GM21723 (cell line): Measurements from ENCODE around the gene ZNF879.
A peak's percentile ranks its signal among the peaks of the same experiment; 100 is the strongest.

Experiments
- ATAC-seq: cut with Tn5 transposase; IDR thresholded peaks from one replicate; pipeline ENCODE4 v1.9.1; 2021; ENCODE audit warnings: mild to moderate bottlenecking, moderate library complexity; ENCODE audit not compliant: unreplicated experiment

Gene ZNF879

DNA sequence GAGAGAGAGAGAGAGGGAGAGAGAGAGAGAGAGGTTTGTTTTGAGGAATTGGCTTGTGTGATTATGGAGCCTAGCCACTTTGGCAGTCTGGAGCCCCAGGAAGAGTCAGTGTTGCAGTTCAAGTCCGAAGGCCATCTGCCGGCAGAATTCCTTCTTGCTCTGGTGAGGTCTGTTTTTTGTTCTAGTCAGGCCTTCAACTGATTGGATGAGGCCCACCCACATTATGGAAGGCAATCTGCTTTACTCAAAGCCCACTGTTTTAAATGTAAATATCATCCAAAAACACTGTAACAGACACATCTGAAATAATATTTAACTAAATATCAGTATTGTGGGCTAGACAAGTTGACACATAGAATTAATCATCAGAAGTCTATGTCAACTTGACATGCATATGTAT lies 17.0 kb upstream of the ZNF879 start:
- ATAC-seq = no peak

DNA sequence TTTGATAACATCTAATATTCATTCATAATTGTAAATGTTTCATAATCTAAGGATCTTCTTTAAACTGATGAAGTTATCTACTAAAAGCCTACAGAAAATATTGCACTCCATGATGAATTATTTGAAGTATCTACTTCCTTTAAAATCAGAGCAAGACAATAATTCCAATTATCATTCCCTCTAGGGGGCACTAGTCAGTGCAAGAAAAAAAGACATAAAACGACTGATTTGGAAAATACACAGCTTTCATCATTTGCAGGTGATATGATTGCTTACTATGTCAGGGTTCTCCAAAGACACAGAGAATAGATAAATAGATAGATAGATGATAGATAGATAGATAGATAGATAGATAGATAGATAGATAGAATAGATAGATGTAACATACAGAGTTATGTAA lies 14.9 kb upstream of the ZNF879 start:
- no peak for ATAC-seq

GRCh38 chr5:179033004-179033580 lies 9.5 kb downstream of the ZNF879 start:
- ATAC-seq = no peak

- ATAC-seq = no peak
Observed at GRCh38 chr5:179044765-179045164, 21.2 kb downstream of the ZNF879 start.

- ATAC-seq = no peak
Observed at GRCh38 chr5:179051784-179052183, 28.2 kb downstream of the ZNF879 start.

DNA sequence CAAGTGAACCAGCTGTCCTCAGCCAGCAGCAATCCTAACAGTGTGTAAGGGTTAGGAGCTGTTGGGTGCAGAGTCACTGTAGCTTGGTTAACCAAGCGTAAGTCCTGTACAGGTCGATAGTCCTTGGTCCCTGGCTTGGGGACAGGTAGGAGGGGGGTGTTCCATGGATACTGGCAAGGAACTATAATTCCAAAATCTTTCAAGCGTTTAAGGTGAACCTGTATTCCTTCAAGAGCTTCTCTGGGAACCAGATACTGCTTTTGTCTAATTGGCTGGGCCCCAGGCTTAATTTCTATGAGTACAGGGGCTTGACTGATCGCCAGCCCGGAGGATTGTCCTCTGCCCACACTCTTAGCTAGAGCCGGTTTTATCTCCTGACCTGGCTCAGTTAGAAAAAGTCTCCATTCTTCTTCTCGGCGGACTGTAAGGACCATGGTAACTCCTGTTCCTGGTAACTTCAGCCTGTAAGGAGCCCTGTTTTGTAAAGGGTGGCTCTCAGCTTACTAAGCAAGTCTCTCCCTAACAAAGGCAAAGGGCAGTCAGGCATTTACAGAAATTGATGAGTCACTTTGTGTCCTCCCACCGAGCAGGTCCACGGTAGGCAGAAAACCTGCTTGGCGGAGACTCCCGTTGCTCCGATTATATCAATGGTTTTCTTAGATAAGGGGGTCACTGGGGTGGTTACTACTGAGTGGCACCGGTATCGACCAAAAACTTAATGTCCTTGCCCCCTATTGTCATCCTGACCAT lies 30.6 kb downstream of the ZNF879 start:
- ATAC-seq = no peak

- ATAC-seq = no peak
Observed at GRCh38 chr5:179054876-179055275, 31.3 kb downstream of the ZNF879 start.

- no peak for ATAC-seq
Observed at GRCh38 chr5:179055436-179055835, 31.8 kb downstream of the ZNF879 start.

GRCh38 chr5:179055841-179056240 lies 32.2 kb downstream of the ZNF879 start:
- ATAC-seq = no peak

- peak; percentile 80 for ATAC-seq
Observed at GRCh38 chr5:179060116-179061008, 36.8 kb downstream of the ZNF879 start, which contains the start of gene ZNF354C. ZNF354C (plus strand) TSS chr5:179060373; CDS start chr5:179062069, 1,696 bp downstream.

DNA sequence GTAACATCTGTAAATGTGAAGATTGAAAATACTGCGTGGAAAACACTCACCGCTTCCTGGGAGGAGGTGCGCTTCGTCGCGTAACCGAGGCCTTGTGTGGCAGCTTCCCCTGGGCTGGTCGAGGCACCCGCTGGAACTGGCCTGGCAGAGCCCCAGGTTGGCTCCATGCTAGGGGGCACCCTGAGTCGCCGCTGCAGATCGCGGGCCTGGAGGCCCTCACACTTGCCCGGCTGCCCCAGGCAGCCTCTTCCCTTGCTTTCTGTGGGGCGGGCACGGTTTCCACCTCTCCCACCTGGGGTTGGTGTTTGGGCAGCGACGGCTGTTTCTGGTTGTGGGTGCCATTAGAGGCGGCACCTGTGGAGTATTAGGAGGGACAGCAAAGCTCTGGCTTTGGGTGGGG lies 37.4 kb downstream of the ZNF879 start:
- no peak for ATAC-seq

DNA sequence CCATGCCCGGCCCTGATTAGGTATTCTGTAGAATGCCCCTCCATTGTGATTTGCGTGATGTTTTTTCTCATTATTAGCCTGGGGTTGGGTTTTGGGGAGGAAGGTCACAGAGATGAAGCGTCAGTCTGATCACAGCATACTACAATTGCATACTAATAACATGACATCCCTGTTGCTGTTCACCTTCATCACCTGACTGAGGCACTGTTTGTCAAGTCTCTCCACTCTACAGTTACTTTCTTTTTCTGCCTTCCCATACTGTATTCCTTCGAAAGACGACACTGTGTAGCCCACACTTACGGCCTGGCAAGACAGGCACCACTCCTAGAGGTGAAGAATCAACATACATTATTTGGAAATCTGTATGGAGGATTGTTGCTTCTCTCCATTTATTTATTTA lies 42.1 kb downstream of the ZNF879 start:
- ATAC-seq = no peak

DNA sequence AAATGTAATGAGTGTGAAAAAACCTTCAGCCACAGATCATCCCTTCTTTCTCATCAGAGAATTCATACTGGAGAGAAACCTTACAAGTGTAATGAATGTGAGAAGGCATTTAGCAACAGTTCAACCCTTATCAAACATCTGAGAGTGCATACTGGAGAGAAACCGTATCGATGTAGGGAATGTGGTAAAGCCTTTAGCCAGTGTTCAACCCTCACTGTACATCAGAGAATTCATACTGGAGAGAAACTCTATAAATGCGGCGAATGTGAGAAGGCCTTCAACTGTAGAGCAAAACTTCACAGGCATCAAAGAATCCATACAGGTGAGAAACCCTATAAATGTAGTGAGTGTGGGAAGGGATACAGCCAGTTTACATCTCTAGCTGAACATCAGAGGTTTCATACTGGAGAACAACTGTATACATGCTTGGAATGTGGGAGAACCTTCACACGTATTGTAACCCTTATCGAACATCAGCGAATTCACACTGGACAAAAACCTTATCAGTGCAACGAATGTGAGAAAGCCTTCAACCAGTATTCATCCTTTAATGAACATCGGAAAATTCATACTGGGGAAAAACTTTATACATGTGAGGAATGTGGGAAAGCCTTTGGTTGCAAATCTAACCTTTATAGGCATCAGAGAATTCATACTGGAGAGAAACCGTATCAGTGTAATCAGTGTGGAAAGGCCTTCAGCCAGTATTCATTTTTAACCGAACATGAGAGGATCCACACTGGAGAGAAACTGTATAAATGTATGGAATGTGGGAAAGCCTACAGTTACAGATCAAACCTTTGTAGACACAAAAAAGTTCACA lies 55.8 kb downstream of the ZNF879 start:
- no peak for ATAC-seq

GRCh38 chr5:179080724-179081123 lies 57.1 kb downstream of the ZNF879 start:
- no peak for ATAC-seq
